Right cardiac atrium (tissue), 5 donors: Measurements from ENCODE around the gene B3GNT3. TPM values are rescaled to one million over a fixed set of nuclear protein-coding genes. Genes with fewer than 3 reads are reported as not detected.
"Not testable (repeated sequence)": the region's sequence is repeated elsewhere in the genome, so short reads cannot be mapped to it uniquely, and the experiment has no call there.

Experiments
- ATAC-seq, 2 donors: fragments of 200-7000 bp; cut with Tn5 transposase; one replicate each; pipeline versions ENCODE4 v1.8.0 to v1.9.1; 2020; ENCODE audit warnings: moderate library complexity in 2 of 2, mild to moderate bottlenecking in 1 of 2
- DNase-seq, 3 donors: peaks; one replicate each; pipeline ENCODE4 v3.0.0-alpha.2; 2020
- H3K27ac ChIP-seq: one replicate; pipeline ENCODE4 v1.5.1; 2013; ENCODE audit warnings: mild to moderate bottlenecking, low read length, control low read depth, moderate library complexity
- H3K27me3 ChIP-seq: one replicate; pipeline ENCODE4 v1.6.1; 2013; ENCODE audit not compliant: control insufficient read depth, insufficient read depth
- H3K4me1 ChIP-seq: one replicate; pipeline ENCODE4 v1.6.1; 2013; ENCODE audit warnings: low read length; ENCODE audit not compliant: control insufficient read depth, insufficient read depth
- H3K4me3 ChIP-seq: one replicate; pipeline ENCODE4 v1.5.1; 2013; ENCODE audit warnings: low read length, control low read depth
- H3K9me3 ChIP-seq: one replicate; pipeline ENCODE4 v1.6.1; 2013; ENCODE audit warnings: low read length; ENCODE audit not compliant: control insufficient read depth
- WGBS: extraction: QIAGEN DNeasy Blood & Tissue Kit; methylation state at CpG from one replicate; pipeline ENCODE4 v1.1.7; 2013; 5-methylcytosine and 5-hydroxymethylcytosine counted together
- intact Hi-C, 4 donors: fragments of 100-400 bp; cut with DNase I; formaldehyde crosslinking; loops; one replicate each; pipeline versions ENCODE4 v1.11.0 to v1.14.0; 2022 to 2023
- polyA plus RNA-seq: library from polyadenylated mRNA; stranded (reverse); fragments of 200-250 nt; gene quantifications from one replicate; pipeline ENCODE4 v1.2.3, GENCODE V29; 2013
- total RNA-seq, 4 donors: library from RNA; stranded (reverse); fragmentation: NEBNext Ultra II Directional; extraction: Animal tissue kit (Norgen Biotek cat#: 25700); gene quantifications; one replicate each; pipeline ENCODE4 v1.2.1, GENCODE V29; 2021
- donor health status: healthy with polysubstance abuse.
- donor health status: DM: no; HTN: yes; CAD: no.
- donor health status: DM: no; HTN: no; CAD: no.
- donor health status: DM: no; HTN: yes; CAD: no; lungs with severe emphysema.
- donor health status: DM: yes; HTN: yes; CAD: no.

Gene B3GNT3
- total and polyA plus RNA-seq, 5 donors: not detected

- H3K27ac ChIP-seq, intact Hi-C loops, H3K4me3 ChIP-seq, H3K27me3 ChIP-seq, H3K4me1 ChIP-seq, DNase-seq, ATAC-seq, H3K9me3 ChIP-seq: not testable (repeated sequence)
- 77% methylated on average over 3 of the region's 3 CpGs for WGBS
These were observed 3.7 kb downstream of the B3GNT3 start for GRCh38 chr19:17798599-17798998.

GRCh38 chr19:17802137-17802858 lies 7.4 kb downstream of the B3GNT3 start:
- no peak for DNase-seq
- no peak overlapping the region for H3K27ac ChIP-seq
- intact Hi-C loops: no loop called here
- ATAC-seq: no peak
- no peaks in the 10 kb centered on the region for H3K4me1 ChIP-seq
- WGBS: 63% methylated on average over 12 of the region's 12 CpGs
- H3K9me3 ChIP-seq: no peaks in the 10 kb centered on the region
- no peak overlapping the region for H3K4me3 ChIP-seq
- H3K27me3 ChIP-seq: no peaks in the 10 kb centered on the region

GRCh38 chr19:17803264-17803896 lies 8.4 kb downstream of the B3GNT3 start:
- H3K27ac ChIP-seq: no peak overlapping the region
- peak; percentile 29 to 32 for ATAC-seq
- H3K27me3 ChIP-seq: no peaks in the 10 kb centered on the region
- 66% methylated on average over 14 of the region's 14 CpGs for WGBS
- no peaks in the 10 kb centered on the region for H3K4me1 ChIP-seq
- H3K9me3 ChIP-seq: no peaks in the 10 kb centered on the region
- intact Hi-C loops: no loop called here
- no peak overlapping the region for H3K4me3 ChIP-seq
- DNase-seq: peak; percentile 29 to 67 (median 58)

- Histone ChIP-seq H3K4me3 (no peak overlapping the region), H3K27me3 (no peaks in the 10 kb centered on the region), H3K4me1 (no peaks in the 10 kb centered on the region), H3K27ac (no peak overlapping the region), H3K9me3 (no peaks in the 10 kb centered on the region)
- WGBS: 86% methylated on average over 4 of the region's 4 CpGs
- DNase-seq (no peak), ATAC-seq (no peak)
- intact Hi-C loops: no loop called here
These were observed 10.5 kb downstream of the B3GNT3 start for GRCh38 chr19:17805427-17805826.

GRCh38 chr19:17806945-17807344 lies 12.0 kb downstream of the B3GNT3 start:
- Histone ChIP-seq H3K27me3 (no peaks in the 10 kb centered on the region), H3K9me3 (no peaks in the 10 kb centered on the region), H3K4me1 (no peaks in the 10 kb centered on the region), H3K4me3 (no peak overlapping the region), H3K27ac (no peak overlapping the region)
- intact Hi-C loops: no loop called here
- ATAC-seq (no peak), DNase-seq (no peak)
- WGBS: 68% methylated on average over 3 of the region's 3 CpGs

- Histone ChIP-seq H3K4me1 (no peaks in the 10 kb centered on the region), H3K9me3 (no peaks in the 10 kb centered on the region), H3K4me3 (no peak overlapping the region), H3K27me3 (no peaks in the 10 kb centered on the region), H3K27ac (no peak overlapping the region)
- DNase-seq: no peak
- WGBS: 46% methylated on average over 38 of the region's 38 CpGs
- intact Hi-C loops: no loop called here
- ATAC-seq: no peak
These were observed 12.9 kb downstream of the B3GNT3 start for GRCh38 chr19:17807731-17808316.

- Histone ChIP-seq H3K9me3 (no peaks in the 10 kb centered on the region), H3K4me3 (no peak overlapping the region), H3K4me1 (no peaks in the 10 kb centered on the region), H3K27me3 (no peaks in the 10 kb centered on the region), H3K27ac (no peak overlapping the region)
- ATAC-seq: no peak
- WGBS: 94% methylated on average over 2 of the region's 2 CpGs
- intact Hi-C loops: no loop called here
- no peak for DNase-seq
These were observed 16.2 kb downstream of the B3GNT3 start for GRCh38 chr19:17811103-17811502.

GRCh38 chr19:17811681-17812080 lies 16.7 kb downstream of the B3GNT3 start:
- Histone ChIP-seq H3K4me1 (no peaks in the 10 kb centered on the region), H3K27me3 (no peaks in the 10 kb centered on the region)
- WGBS: 87% methylated on average over 20 of the region's 20 CpGs

GRCh38 chr19:17812099-17812498 lies 17.2 kb downstream of the B3GNT3 start:
- no peaks in the 10 kb centered on the region for H3K27me3 ChIP-seq
- no peak overlapping the region for H3K27ac ChIP-seq
- no peak overlapping the region for H3K4me3 ChIP-seq
- no peaks in the 10 kb centered on the region for H3K4me1 ChIP-seq
- H3K9me3 ChIP-seq: no peaks in the 10 kb centered on the region
- intact Hi-C loops: no loop called here
- ATAC-seq (no peak), DNase-seq (no peak)
- 76% methylated on average over 5 of the region's 5 CpGs for WGBS

More at GRCh38 chr19:17811681-17812080, 16.7 kb downstream of the B3GNT3 start:
- Histone ChIP-seq H3K9me3 (no peaks in the 10 kb centered on the region), H3K4me3 (no peak overlapping the region), H3K27ac (no peak overlapping the region)
- ATAC-seq (no peak), DNase-seq (no peak)
- intact Hi-C loops: no loop called here

GRCh38 chr19:17817668-17818363 lies 22.9 kb downstream of the B3GNT3 start:
- Histone ChIP-seq H3K9me3 (no peaks in the 10 kb centered on the region), H3K4me3 (no peak overlapping the region), H3K4me1 (no peaks in the 10 kb centered on the region), H3K27me3 (no peaks in the 10 kb centered on the region), H3K27ac (no peak overlapping the region)
- no peak for DNase-seq
- ATAC-seq: no peak
- 79% methylated on average over 13 of the region's 13 CpGs for WGBS
- intact Hi-C loops: no loop called here

- no peak within 1 kb of the TSS for H3K4me3 ChIP-seq
- H3K27ac ChIP-seq: no peak within 1 kb of the TSS
- no peaks in the 10 kb centered on the region for H3K9me3 ChIP-seq
- intact Hi-C loops: no loop called here
- ATAC-seq: no peak
- 64% methylated on average over 34 of the region's 34 CpGs for WGBS
- no peak for DNase-seq
- no peaks in the 10 kb centered on the region for H3K27me3 ChIP-seq
- H3K4me1 ChIP-seq: no peaks in the 10 kb centered on the region
These were observed 26.3 kb downstream of the B3GNT3 start, which contains the start of gene INSL3 for GRCh38 chr19:17821190-17821589. Gene INSL3 (minus strand): TSS chr19:17821519. CDS start chr19:17821506, 13 bp downstream.
